Measurements from ENCODE around the gene CCDC33. TPM values are rescaled to one million over a fixed set of nuclear protein-coding genes. Genes with fewer than 3 reads are reported as not detected.

Gene CCDC33
- polyA plus RNA-seq, 1 experiment = not detected

- ChIA-PET POLR2A (no interaction called here), CTCF (no interaction called here)
- no peaks in the 10 kb centered on the region for H3K9me3 ChIP-seq (ENCODE audit: control insufficient read depth, insufficient read depth, low read length)
- no peak for TF ChIP-seq CTCF (IDR thresholded peaks at IDR 0.05; ENCODE audit: low read depth, low read length)
- no peak for DNase-seq (ENCODE audit: low read depth, low spot score)
- H3K4me3 ChIP-seq (ENCODE audit: low read depth, low read length) = no peak overlapping the region
- H3K27me3 ChIP-seq (ENCODE audit: control insufficient read depth, insufficient read depth, low read length) = peaks cover 26% of the 10 kb centered on the region
- no peak overlapping the region for H3K27ac ChIP-seq (ENCODE audit: low read depth, low read length)
These were observed 8.8 kb downstream of the CCDC33 start for GRCh38 chr15:74244822-74245341.

- Histone ChIP-seq H3K27me3 (ENCODE audit: control insufficient read depth, insufficient read depth, low read length) (peaks cover 31% of the 10 kb centered on the region), H3K27ac (ENCODE audit: low read depth, low read length) (no peak overlapping the region), H3K9me3 (ENCODE audit: control insufficient read depth, insufficient read depth, low read length) (no peaks in the 10 kb centered on the region), H3K4me3 (ENCODE audit: low read depth, low read length) (no peak overlapping the region)
- ChIA-PET CTCF (no interaction called here), POLR2A (no interaction called here)
- no peak for TF ChIP-seq CTCF (IDR thresholded peaks at IDR 0.05; ENCODE audit: low read depth, low read length)
- DNase-seq (ENCODE audit: low read depth, low spot score) = no peak
These were observed 9.3 kb downstream of the CCDC33 start for GRCh38 chr15:74245342-74245931.

- TF ChIP-seq CTCF (IDR thresholded peaks at IDR 0.05; ENCODE audit: low read depth, low read length) = no peak
- Histone ChIP-seq H3K27ac (ENCODE audit: low read depth, low read length) (no peak overlapping the region), H3K4me3 (ENCODE audit: low read depth, low read length) (no peak overlapping the region), H3K9me3 (ENCODE audit: control insufficient read depth, insufficient read depth, low read length) (no peaks in the 10 kb centered on the region; the same call in 1 of the 2 replicates), H3K27me3 (ENCODE audit: control insufficient read depth, insufficient read depth, low read length) (peaks cover 41% of the 10 kb centered on the region)
- ChIA-PET CTCF (no interaction called here), POLR2A (no interaction called here)
- no peak for DNase-seq (ENCODE audit: low read depth, low spot score)
These were observed 14.1 kb downstream of the CCDC33 start for GRCh38 chr15:74250266-74250665.

GRCh38 chr15:74251131-74251811, 15.1 kb downstream of the CCDC33 start:
- Histone ChIP-seq H3K27ac (ENCODE audit: low read depth, low read length) (no peak overlapping the region), H3K9me3 (ENCODE audit: control insufficient read depth, insufficient read depth, low read length) (no peaks in the 10 kb centered on the region; the same call in 1 of the 2 replicates), H3K4me3 (ENCODE audit: low read depth, low read length) (no peak overlapping the region), H3K27me3 (ENCODE audit: control insufficient read depth, insufficient read depth, low read length) (peaks cover 44% of the 10 kb centered on the region)
- TF ChIP-seq CTCF (IDR thresholded peaks at IDR 0.05; ENCODE audit: low read depth, low read length) = no peak
- no peak for DNase-seq (ENCODE audit: low read depth, low spot score)
- ChIA-PET POLR2A (no interaction called here), CTCF (no interaction called here)

- peaks cover 49% of the 10 kb centered on the region for H3K27me3 ChIP-seq (ENCODE audit: control insufficient read depth, insufficient read depth, low read length)
- no peak overlapping the region for H3K4me3 ChIP-seq (ENCODE audit: low read depth, low read length)
- no peak for DNase-seq (ENCODE audit: low read depth, low spot score)
- H3K27ac ChIP-seq (ENCODE audit: low read depth, low read length) = peak overlapping the region; percentile 31
- no peak for TF ChIP-seq CTCF (IDR thresholded peaks at IDR 0.05; ENCODE audit: low read depth, low read length)
- CTCF ChIA-PET = no interaction called here
- POLR2A ChIA-PET = no interaction called here
- H3K9me3 ChIP-seq (ENCODE audit: control insufficient read depth, insufficient read depth, low read length) = no peaks in the 10 kb centered on the region; the same call in 1 of the 2 replicates
These were observed 16.2 kb downstream of the CCDC33 start for GRCh38 chr15:74252291-74252690.

Measured in AG04450 (cell line).